Measurements from ENCODE around the gene ZNF165.

Gene ZNF165

GRCh38 chr6:28124350-28124970 is 44.1 kb downstream of the ZNF165 start, which contains the start of gene ZSCAN16:
Gene ZSCAN16 (plus strand): TSS chr6:28124609. CDS start chr6:28125444, 835 bp downstream.
- TF ChIP-seq CTBP1 (IDR thresholded peaks at IDR 0.05; ENCODE audit: borderline replicate concordance), result no peak
- no peak for TF ChIP-seq HDGF (IDR thresholded peaks at IDR 0.05; ENCODE audit: borderline replicate concordance)
- TF ChIP-seq NFRKB (IDR thresholded peaks at IDR 0.05), result no peak
- peak; percentile 76 for TF ChIP-seq ELF4 (IDR thresholded peaks at IDR 0.05)
- 0 out of 2 replicates have a peak, but pooled peaks have one; percentile 26 for TF ChIP-seq L3MBTL2 (conservative IDR thresholded peaks at IDR 0.05)
- TF ChIP-seq SUZ12 (IDR thresholded peaks at IDR 0.05), result no peak
- no peak for TF ChIP-seq BHLHE40 (IDR thresholded peaks at IDR 0.05; ENCODE audit: borderline replicate concordance)
- no peak for TF ChIP-seq SP1 (IDR thresholded peaks at IDR 0.05)
- no peak for TF ChIP-seq LEF1 (IDR thresholded peaks at IDR 0.05; ENCODE audit: borderline replicate concordance)
- no peak for TF ChIP-seq FOXK2 (IDR thresholded peaks at IDR 0.05)
- no peak for TF ChIP-seq FOXA1 (IDR thresholded peaks at IDR 0.05)
- TF ChIP-seq ARNT (IDR thresholded peaks at IDR 0.05), result no peak
- TF ChIP-seq FOXM1 (IDR thresholded peaks at IDR 0.05; ENCODE audit: borderline replicate concordance), result no peak
- TF ChIP-seq, protein P1, sequence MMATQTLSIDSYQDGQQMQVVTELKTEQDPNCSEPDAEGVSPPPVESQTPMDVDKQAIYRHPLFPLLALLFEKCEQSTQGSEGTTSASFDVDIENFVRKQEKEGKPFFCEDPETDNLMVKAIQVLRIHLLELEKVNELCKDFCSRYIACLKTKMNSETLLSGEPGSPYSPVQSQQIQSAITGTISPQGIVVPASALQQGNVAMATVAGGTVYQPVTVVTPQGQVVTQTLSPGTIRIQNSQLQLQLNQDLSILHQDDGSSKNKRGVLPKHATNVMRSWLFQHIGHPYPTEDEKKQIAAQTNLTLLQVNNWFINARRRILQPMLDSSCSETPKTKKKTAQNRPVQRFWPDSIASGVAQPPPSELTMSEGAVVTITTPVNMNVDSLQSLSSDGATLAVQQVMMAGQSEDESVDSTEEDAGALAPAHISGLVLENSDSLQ (IDR thresholded peaks at IDR 0.05), result no peak
- no peak for TF ChIP-seq TARDBP (IDR thresholded peaks at IDR 0.05)
- DNase-seq (ENCODE audit: extremely low spot score), result peak; percentile 83
- ChIA-PET POLR2A (interaction anchor here (0.7 to 5.2 kb wide), 9 partner anchors 13 to 231 kb away, joined by 3 to 41 read pairs (median 4); partner anchors contain the start of genes ZKSCAN3, ZKSCAN8 and ZSCAN26), CTCF (interaction anchor here (0.6 kb wide), 1 partner anchor 167 kb away, joined by 6 read pairs; no protein-coding TSS in a partner anchor)

DNA sequence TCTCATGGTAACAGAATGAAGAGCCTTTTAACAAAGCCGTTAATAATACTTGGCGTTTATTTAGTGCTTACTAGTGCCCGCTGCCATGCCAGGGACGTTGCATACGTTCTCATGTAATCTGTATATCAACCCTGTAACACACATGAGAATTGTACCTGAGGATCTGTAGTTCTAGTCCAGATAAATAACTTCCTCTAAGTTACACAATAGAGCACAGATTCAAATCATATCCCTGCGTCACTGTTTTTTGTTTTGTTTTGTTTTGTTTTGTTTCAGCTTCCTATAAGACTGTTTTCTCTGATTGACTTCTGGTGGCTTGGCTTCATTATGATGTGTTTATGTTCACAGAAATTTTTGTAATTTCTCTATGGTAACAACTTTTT is 44.6 kb downstream of the ZNF165 start:
- no peak for DNase-seq (ENCODE audit: extremely low spot score)
- ChIA-PET POLR2A (interaction anchor here (0.7 to 5.2 kb wide), 9 partner anchors 13 to 231 kb away, joined by 3 to 41 read pairs (median 4); partner anchors contain the start of genes ZKSCAN3, ZKSCAN8 and ZSCAN26), CTCF (no interaction called here)
- no peak for TF ChIP-seq ZNF384 (IDR thresholded peaks at IDR 0.05)
- no peak for TF ChIP-seq HDGF (IDR thresholded peaks at IDR 0.05; ENCODE audit: borderline replicate concordance)
- TF ChIP-seq SP1 (IDR thresholded peaks at IDR 0.05), result no peak
- no peak for TF ChIP-seq TARDBP (IDR thresholded peaks at IDR 0.05)
- no peak for TF ChIP-seq LEF1 (IDR thresholded peaks at IDR 0.05; ENCODE audit: borderline replicate concordance)
- TF ChIP-seq, protein P1 (IDR thresholded peaks at IDR 0.05), result no peak
- TF ChIP-seq FOXM1 (IDR thresholded peaks at IDR 0.05; ENCODE audit: borderline replicate concordance), result no peak
- no peak for TF ChIP-seq ELF4 (IDR thresholded peaks at IDR 0.05)
- no peak for TF ChIP-seq SUZ12 (IDR thresholded peaks at IDR 0.05)
- no peak for TF ChIP-seq L3MBTL2 (conservative IDR thresholded peaks at IDR 0.05)
- TF ChIP-seq ARNT (IDR thresholded peaks at IDR 0.05), result no peak

GRCh38 chr6:28125401-28125800 is 45.0 kb downstream of the ZNF165 start:
- ChIA-PET POLR2A (interaction anchor here (1.4 to 5.2 kb wide), 4 partner anchors 12 to 230 kb away, joined by 3 to 41 read pairs (median 24); partner anchors contain the start of gene ZKSCAN8), CTCF (no interaction called here)
- DNase-seq (ENCODE audit: extremely low spot score), result no peak
- no peak for TF ChIP-seq FOXA1 (IDR thresholded peaks at IDR 0.05)
- no peak for TF ChIP-seq ZNF384 (IDR thresholded peaks at IDR 0.05)
- no peak for TF ChIP-seq NFRKB (IDR thresholded peaks at IDR 0.05)
- no peak for TF ChIP-seq ARNT (IDR thresholded peaks at IDR 0.05)
- no peak for TF ChIP-seq SP1 (IDR thresholded peaks at IDR 0.05)
- no peak for TF ChIP-seq L3MBTL2 (conservative IDR thresholded peaks at IDR 0.05)
- no peak for TF ChIP-seq CTBP1 (IDR thresholded peaks at IDR 0.05; ENCODE audit: borderline replicate concordance)
- TF ChIP-seq TARDBP (IDR thresholded peaks at IDR 0.05), result no peak
- TF ChIP-seq BHLHE40 (IDR thresholded peaks at IDR 0.05; ENCODE audit: borderline replicate concordance), result no peak

DNA sequence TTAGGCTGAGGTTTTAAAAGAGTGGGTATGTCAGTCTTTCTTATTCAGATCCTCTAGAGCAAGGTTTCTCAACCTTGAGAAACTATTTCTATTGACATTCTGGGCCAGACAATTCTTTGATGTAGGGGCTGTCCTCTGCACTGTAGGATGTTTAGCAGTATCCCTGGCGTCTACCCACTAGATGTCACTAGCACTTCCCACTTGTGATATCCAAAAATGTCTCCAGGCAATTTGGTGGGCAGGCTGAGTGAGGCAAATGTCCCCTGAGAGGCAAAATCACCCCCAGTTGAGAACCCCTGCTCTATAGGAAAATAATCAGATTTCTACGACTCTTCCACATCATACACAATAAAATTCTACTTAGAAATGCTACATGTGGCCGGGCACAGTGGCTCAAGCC is 53.6 kb downstream of the ZNF165 start:
- TF ChIP-seq BHLHE40 (IDR thresholded peaks at IDR 0.05; ENCODE audit: borderline replicate concordance) (no peak), LEF1 (IDR thresholded peaks at IDR 0.05; ENCODE audit: borderline replicate concordance) (no peak), L3MBTL2 (conservative IDR thresholded peaks at IDR 0.05) (no peak), ELF4 (IDR thresholded peaks at IDR 0.05) (no peak), HDGF (IDR thresholded peaks at IDR 0.05; ENCODE audit: borderline replicate concordance) (no peak), FOXK2 (IDR thresholded peaks at IDR 0.05) (no peak), CTBP1 (IDR thresholded peaks at IDR 0.05; ENCODE audit: borderline replicate concordance) (no peak), NFRKB (IDR thresholded peaks at IDR 0.05) (no peak), ARNT (IDR thresholded peaks at IDR 0.05) (no peak), FOXM1 (IDR thresholded peaks at IDR 0.05; ENCODE audit: borderline replicate concordance) (no peak)
- TF ChIP-seq, protein P1 (IDR thresholded peaks at IDR 0.05), result no peak
- no peak for DNase-seq (ENCODE audit: extremely low spot score)
- ChIA-PET POLR2A (interaction anchor here (6.8 kb wide), 1 partner anchor 8 kb away, joined by 33 read pairs; the partner anchor contains the start of gene ZKSCAN8), CTCF (interaction anchor here (0.6 kb wide), 1 partner anchor 415 kb away, joined by 3 read pairs; no protein-coding TSS in a partner anchor)

- no peak for DNase-seq (ENCODE audit: extremely low spot score)
- POLR2A ChIA-PET, result no interaction called here
- TF ChIP-seq HDGF (IDR thresholded peaks at IDR 0.05; ENCODE audit: borderline replicate concordance) (no peak), NFRKB (IDR thresholded peaks at IDR 0.05) (no peak), FOXA1 (IDR thresholded peaks at IDR 0.05) (no peak), ZNF384 (IDR thresholded peaks at IDR 0.05) (peak; percentile 73)
- CTCF ChIA-PET, result interaction anchor here (0.6 kb wide), 1 partner anchor 414 kb away, joined by 3 read pairs; no protein-coding TSS in a partner anchor
Measured at GRCh38 chr6:28134716-28135115, 54.3 kb downstream of the ZNF165 start.

DNA sequence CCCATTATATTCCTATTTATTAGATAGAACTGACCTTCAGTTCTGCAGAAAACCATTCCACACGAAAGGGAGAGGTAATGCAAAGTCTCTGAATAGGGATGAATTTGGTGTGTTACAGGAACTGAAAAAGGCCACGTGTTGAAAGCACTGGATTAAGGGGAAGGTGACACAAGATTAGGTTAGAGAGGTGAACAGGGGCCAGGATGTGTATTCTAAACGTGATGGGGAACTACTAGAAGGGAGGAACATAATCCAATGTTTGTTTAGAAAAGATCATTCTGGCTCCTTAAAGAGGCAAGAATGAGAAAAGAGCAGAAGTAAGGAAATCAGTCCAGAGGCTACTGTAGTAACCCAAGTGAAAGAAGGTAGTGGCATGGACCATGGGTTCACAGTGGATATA is 55.0 kb downstream of the ZNF165 start:
- ChIA-PET POLR2A (interaction anchor here (0.5 to 2.2 kb wide), 3 partner anchors 31 to 220 kb away, joined by 3 to 18 read pairs (median 3); no protein-coding TSS in a partner anchor), CTCF (no interaction called here)
- TF ChIP-seq, protein P1 (IDR thresholded peaks at IDR 0.05), result no peak
- TF ChIP-seq TARDBP (IDR thresholded peaks at IDR 0.05), result no peak
- no peak for TF ChIP-seq ARNT (IDR thresholded peaks at IDR 0.05)
- no peak for TF ChIP-seq BHLHE40 (IDR thresholded peaks at IDR 0.05; ENCODE audit: borderline replicate concordance)
- TF ChIP-seq FOXM1 (IDR thresholded peaks at IDR 0.05; ENCODE audit: borderline replicate concordance), result no peak
- no peak for TF ChIP-seq LEF1 (IDR thresholded peaks at IDR 0.05; ENCODE audit: borderline replicate concordance)
- no peak for TF ChIP-seq CTBP1 (IDR thresholded peaks at IDR 0.05; ENCODE audit: borderline replicate concordance)
- TF ChIP-seq FOXK2 (IDR thresholded peaks at IDR 0.05), result no peak
- no peak for TF ChIP-seq ELF4 (IDR thresholded peaks at IDR 0.05)
- TF ChIP-seq SP1 (IDR thresholded peaks at IDR 0.05), result no peak
- TF ChIP-seq FOXA1 (IDR thresholded peaks at IDR 0.05), result no peak
- no peak for TF ChIP-seq ZNF384 (IDR thresholded peaks at IDR 0.05)
- TF ChIP-seq L3MBTL2 (conservative IDR thresholded peaks at IDR 0.05), result no peak
- no peak for TF ChIP-seq NFRKB (IDR thresholded peaks at IDR 0.05)
- TF ChIP-seq SUZ12 (IDR thresholded peaks at IDR 0.05), result no peak
- no peak for TF ChIP-seq HDGF (IDR thresholded peaks at IDR 0.05; ENCODE audit: borderline replicate concordance)
- DNase-seq (ENCODE audit: extremely low spot score), result no peak
